Testis (tissue), 5 donors: ENCODE measurements around the gene RFX5. TPM values are rescaled to one million over a fixed set of nuclear protein-coding genes. Genes with fewer than 3 reads are reported as not detected.
A peak's percentile ranks its signal among the peaks of the same experiment; 100 is the strongest.
"Not testable (repeated sequence)": the region's sequence is repeated elsewhere in the genome, so short reads cannot be mapped to it uniquely, and the experiment has no call there.

Experiments used
- DNase-seq: peaks from one replicate; pipeline ENCODE4 v3.0.0-alpha.2; 2019
- H3K27ac ChIP-seq, 2 donors: fragments of 200-600 bp; sonication (generic); one replicate each; pipeline ENCODE4 v1.5.1; 2019
- H3K27me3 ChIP-seq: fragments of 200-600 bp; sonication (generic); one replicate; pipeline ENCODE4 v1.5.1; 2019
- H3K36me3 ChIP-seq: fragments of 200-600 bp; sonication (generic); one replicate; pipeline ENCODE4 v1.5.1; 2017; ENCODE audit warnings: low read depth; ENCODE audit errors: missing control alignments
- H3K4me1 ChIP-seq: fragments of 200-600 bp; sonication (generic); one replicate; pipeline ENCODE4 v1.5.1; 2019
- H3K4me3 ChIP-seq, 2 donors: fragments of 200-600 bp; sonication (generic); one replicate each; pipeline ENCODE4 v1.5.1; 2017 to 2019
- H3K9me3 ChIP-seq: fragments of 200-600 bp; sonication (generic); one replicate; pipeline ENCODE4 v1.5.1; 2017
- POLR2A ChIP-seq: fragments of 450-650 bp; IDR thresholded peaks from one replicate; pipeline ENCODE4 v1.6.1; 2017; ENCODE audit warnings: antibody characterized with exemption, mild to moderate bottlenecking, moderate library complexity
- WGBS, 2 donors: methylation state at CpG; one replicate each; pipeline ENCODE4 v1.1.5; 2018; 5-methylcytosine and 5-hydroxymethylcytosine counted together
- intact Hi-C: fragments of 100-400 bp; cut with DNase I; formaldehyde crosslinking; loops from one replicate; pipeline ENCODE4 v1.15.1; 2023; ENCODE audit warnings: low total_unique reads
- long read RNA-seq, 2 donors: transcript quantifications; one replicate each; lab custom pipeline, GENCODE V29; 2026
- polyA plus RNA-seq: library from polyadenylated mRNA; stranded (reverse); fragments of 350-450 nt; fragmentation: Illumina TruSeq; extraction: RNeasy Lipid Tissue Mini Kit (QIAGEN cat#74804); gene quantifications from one replicate; pipeline ENCODE4 v1.2.3, GENCODE V29; 2014; ENCODE audit warnings: low read depth, low replicate concordance; ENCODE audit not compliant: insufficient read depth
- total RNA-seq, 2 donors: library from RNA; depleted of rRNA; stranded (reverse); fragments of >200 nt; gene quantifications; one replicate each; pipeline ENCODE4 v1.2.3, GENCODE V29; 2016
- TF ChIP-seq, protein P1 (sequence below), 3 experiments: fragments of 450-650 bp in 2 of 3; fragments of 200-600 bp in 1 of 3; sonication (generic) in 1 of 3; IDR thresholded peaks; one replicate each; pipeline ENCODE4 v1.5.1; 2016 to 2019; ENCODE audit warnings: antibody characterized with exemption in 3 of 3, mild to moderate bottlenecking in 2 of 3, moderate library complexity in 1 of 3

Gene RFX5
- 10 to 100 TPM; 18.8 to 19.8 TPM for total RNA-seq
- 43.6 TPM for polyA plus RNA-seq
- long read RNA-seq, donor 1, partial matches to known transcripts: 6 of 10 reads
- long read RNA-seq, donor 1, other reads (novel, unspliced or antisense): 0 of 10 reads
- long read RNA-seq, donor 2, partial matches to known transcripts: 0 of 2 reads
- long read RNA-seq, donor 2, other reads (novel, unspliced or antisense): 0 of 2 reads

- peak; percentile 98 for DNase-seq
- intact Hi-C loops: loop anchor here (5.0 kb wide), 1 partner anchor 155 kb away; the partner anchor contains the start of gene VPS72
- TF ChIP-seq, protein P1, sequence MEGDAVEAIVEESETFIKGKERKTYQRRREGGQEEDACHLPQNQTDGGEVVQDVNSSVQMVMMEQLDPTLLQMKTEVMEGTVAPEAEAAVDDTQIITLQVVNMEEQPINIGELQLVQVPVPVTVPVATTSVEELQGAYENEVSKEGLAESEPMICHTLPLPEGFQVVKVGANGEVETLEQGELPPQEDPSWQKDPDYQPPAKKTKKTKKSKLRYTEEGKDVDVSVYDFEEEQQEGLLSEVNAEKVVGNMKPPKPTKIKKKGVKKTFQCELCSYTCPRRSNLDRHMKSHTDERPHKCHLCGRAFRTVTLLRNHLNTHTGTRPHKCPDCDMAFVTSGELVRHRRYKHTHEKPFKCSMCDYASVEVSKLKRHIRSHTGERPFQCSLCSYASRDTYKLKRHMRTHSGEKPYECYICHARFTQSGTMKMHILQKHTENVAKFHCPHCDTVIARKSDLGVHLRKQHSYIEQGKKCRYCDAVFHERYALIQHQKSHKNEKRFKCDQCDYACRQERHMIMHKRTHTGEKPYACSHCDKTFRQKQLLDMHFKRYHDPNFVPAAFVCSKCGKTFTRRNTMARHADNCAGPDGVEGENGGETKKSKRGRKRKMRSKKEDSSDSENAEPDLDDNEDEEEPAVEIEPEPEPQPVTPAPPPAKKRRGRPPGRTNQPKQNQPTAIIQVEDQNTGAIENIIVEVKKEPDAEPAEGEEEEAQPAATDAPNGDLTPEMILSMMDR (IDR thresholded peaks at IDR 0.05): no peak
- TF ChIP-seq POLR2A: no peak
- Histone ChIP-seq H3K9me3 (no peaks in the 10 kb centered on the region), H3K4me3 (peak within 1 kb of the TSS; percentile 58 to 73), H3K4me1 (peaks cover 15% of the 10 kb centered on the region), H3K27me3 (no peaks in the 10 kb centered on the region), H3K27ac (peak within 1 kb of the TSS; percentile 81 to 90), H3K36me3 (no peaks in the 10 kb centered on the region)
- WGBS, 2 donors: 1% methylated on average over 38 of the region's 38 CpGs
Measured at GRCh38 chr1:151346769-151347522, at the start of gene RFX5. Gene RFX5 (minus strand): TSS chr1:151347252. CDS start chr1:151346320, 932 bp downstream.

DNA sequence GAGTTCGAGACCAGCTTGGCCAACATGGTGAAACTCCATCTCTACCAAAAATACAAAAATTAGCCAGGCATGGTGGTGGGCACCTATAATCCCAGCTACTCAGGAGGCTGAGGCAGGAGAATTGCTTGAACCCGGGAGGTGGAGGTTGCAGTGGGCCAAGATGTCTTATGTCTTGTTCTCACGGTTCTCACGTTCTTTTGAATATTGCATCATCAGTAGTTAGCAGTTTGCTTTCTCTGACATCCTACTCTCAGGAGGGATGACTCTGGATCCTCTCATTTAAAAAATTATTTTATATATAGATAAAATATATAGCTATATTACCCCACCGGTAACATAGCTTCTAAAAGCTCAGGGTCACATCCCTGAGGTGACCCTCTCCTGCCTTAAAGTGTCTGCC lies 49.2 kb upstream of the RFX5 start:
- H3K27ac ChIP-seq, intact Hi-C loops, H3K27me3 ChIP-seq, H3K4me1 ChIP-seq, DNase-seq, H3K4me3 ChIP-seq, H3K9me3 ChIP-seq, H3K36me3 ChIP-seq: not testable (repeated sequence)
- WGBS, 2 donors: 80 to 85% methylated on average over 5 of the region's 5 CpGs

DNA sequence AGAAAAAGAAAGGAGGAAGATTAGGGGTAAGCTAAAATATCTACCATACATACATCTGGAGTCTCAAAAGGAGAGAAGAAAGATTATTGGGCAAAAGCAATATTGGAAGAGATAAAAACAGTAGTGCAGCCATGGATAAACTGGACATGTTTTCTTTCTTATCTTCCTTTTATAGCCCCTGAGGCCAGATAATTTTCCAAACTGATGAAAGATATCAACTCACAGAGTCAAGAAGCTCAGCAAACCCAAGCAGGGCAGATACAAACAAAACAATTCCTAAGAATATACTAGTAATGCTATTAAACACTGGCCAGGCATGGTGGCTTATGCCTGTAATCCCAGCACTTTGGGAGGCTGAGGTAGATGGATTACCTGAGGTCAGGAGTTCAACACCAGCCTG lies 46.5 kb upstream of the RFX5 start:
- no peak for TF ChIP-seq POLR2A
- TF ChIP-seq, protein P1 (IDR thresholded peaks at IDR 0.05): no peak
- intact Hi-C loops: no loop called here
- H3K27ac ChIP-seq: no peak overlapping the region

GRCh38 chr1:151391079-151391563 lies 44.1 kb upstream of the RFX5 start:
- H3K36me3 ChIP-seq: no peaks in the 10 kb centered on the region
- intact Hi-C loops: no loop called here
- no peaks in the 10 kb centered on the region for H3K4me1 ChIP-seq
- no peak overlapping the region for H3K27ac ChIP-seq
- DNase-seq: no peak
- TF ChIP-seq, protein P1 (IDR thresholded peaks at IDR 0.05): no peak
- no peak for TF ChIP-seq POLR2A
- WGBS, 2 donors: 84 to 85% methylated on average over 3 of the region's 3 CpGs
- H3K9me3 ChIP-seq: no peaks in the 10 kb centered on the region
- no peak overlapping the region for H3K4me3 ChIP-seq
- H3K27me3 ChIP-seq: no peaks in the 10 kb centered on the region

More for the DNA sequence above, 46.5 kb upstream of the RFX5 start:
- H3K4me3 ChIP-seq: no peak overlapping the region
- no peak for DNase-seq
- no peaks in the 10 kb centered on the region for H3K4me1 ChIP-seq
- H3K9me3 ChIP-seq: no peaks in the 10 kb centered on the region
- H3K27me3 ChIP-seq: no peaks in the 10 kb centered on the region
- no peaks in the 10 kb centered on the region for H3K36me3 ChIP-seq

DNA sequence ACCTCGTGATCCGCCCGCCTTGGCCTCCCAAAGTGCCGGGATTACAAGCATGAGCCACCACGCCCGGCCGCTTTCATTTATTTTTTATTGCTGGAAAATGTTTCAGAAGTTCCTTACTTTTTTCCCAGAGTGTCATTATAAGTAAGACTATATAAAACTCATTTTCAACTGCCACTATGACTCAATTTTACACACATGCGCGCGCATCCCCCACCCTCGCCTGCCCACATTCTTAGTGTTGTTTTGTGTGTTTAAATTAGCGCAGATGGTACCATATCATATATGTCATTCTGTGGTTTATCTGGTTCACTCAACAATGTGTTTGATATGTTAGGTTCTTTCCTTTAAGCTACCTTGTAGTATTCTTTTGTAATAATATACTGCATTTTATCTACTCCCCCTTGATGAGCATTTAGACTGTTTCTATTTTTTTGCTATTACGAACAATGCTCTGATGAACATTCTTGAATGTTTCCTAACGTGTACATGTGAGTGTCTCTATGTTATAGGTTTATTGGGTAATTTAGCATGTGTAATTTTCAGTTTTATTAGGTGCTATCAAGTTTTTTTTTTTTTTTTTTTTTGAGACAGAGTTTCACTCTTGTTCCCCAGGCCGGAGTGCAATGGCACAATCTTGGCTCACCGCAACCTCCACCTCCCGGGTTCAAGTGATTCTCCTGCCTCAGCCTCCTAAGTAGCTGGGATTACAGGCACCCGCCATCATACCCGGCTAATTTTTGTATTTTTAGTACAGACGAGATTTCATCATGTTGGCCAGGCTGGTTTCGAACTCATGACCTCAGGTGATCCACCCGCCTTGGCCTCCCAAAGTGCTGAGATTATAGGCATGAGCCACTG lies 43.4 kb upstream of the RFX5 start:
- H3K27ac ChIP-seq, intact Hi-C loops, H3K4me3 ChIP-seq, H3K27me3 ChIP-seq, H3K4me1 ChIP-seq, H3K9me3 ChIP-seq, H3K36me3 ChIP-seq, DNase-seq: not testable (repeated sequence)
- WGBS, 2 donors: 86 to 93% methylated on average over 22 of the region's 22 CpGs
